ENCODE results near the gene PRORP.
"Not testable (repeated sequence)": the region's sequence is repeated elsewhere in the genome, so short reads cannot be mapped to it uniquely, and the experiment has no call there.

Gene PRORP

DNA sequence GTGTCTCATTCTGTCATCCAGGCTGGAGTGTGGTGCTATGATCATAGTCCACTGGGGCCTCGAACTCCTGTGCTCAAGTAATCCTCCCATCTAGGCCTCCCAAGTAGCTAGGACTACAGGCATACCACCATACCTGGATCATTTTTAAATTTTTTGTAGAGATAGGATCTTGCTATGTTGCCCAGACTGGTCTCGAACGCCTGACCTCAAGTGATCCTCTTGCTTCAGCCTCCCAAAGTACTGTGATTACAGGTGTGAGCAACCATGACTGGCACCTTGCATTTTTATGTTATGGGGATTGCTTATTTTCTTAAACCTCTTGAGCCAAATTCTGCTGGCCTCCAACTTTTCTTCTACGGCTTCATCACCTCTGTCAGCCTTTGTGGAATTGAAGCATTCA, 26.9 kb downstream of the PRORP start:
- Mint-ChIP-seq H3K4me3 (no peak overlapping the region), H3K36me3 (peaks cover 33% of the 10 kb centered on the region), H3K27ac (no peak overlapping the region), H3K27me3 (no peaks in the 10 kb centered on the region), H3K9me3 (no peaks in the 10 kb centered on the region), H3K4me1 (peaks cover 4% of the 10 kb centered on the region)
- DNase-seq, result no peak
- CTCF ChIA-PET, result interaction anchor here (0.6 to 1.1 kb wide), 2 partner anchors 66 to 323 kb away, joined by 3 read pairs; no protein-coding TSS in a partner anchor

DNA sequence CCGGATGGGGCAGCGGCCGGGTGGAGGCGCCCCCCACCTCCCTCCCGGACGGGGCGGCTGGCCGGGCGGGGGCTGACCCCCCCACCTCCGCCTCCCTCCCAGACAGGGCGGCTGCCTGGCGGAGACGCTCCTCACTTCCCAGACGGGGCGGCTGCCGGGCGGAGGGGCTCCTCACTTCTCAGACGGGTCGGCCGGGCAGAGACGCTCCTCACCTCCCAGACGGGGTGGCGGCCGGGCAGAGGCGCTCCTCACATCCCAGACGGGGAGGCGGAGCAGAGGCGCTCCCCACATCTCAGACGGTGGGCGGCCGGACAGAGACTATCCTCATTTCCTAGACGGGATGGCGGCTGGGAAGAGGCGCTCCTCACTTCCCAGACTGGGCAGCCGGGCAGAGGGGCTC, 30.2 kb downstream of the PRORP start:
- H3K9me3 Mint-ChIP-seq, H3K4me3 Mint-ChIP-seq, CTCF ChIA-PET, H3K27me3 Mint-ChIP-seq, DNase-seq, H3K27ac Mint-ChIP-seq: not testable (repeated sequence)
- peaks cover 19% of the 10 kb centered on the region for H3K4me1 Mint-ChIP-seq
- H3K36me3 Mint-ChIP-seq, result peaks cover 35% of the 10 kb centered on the region

DNA sequence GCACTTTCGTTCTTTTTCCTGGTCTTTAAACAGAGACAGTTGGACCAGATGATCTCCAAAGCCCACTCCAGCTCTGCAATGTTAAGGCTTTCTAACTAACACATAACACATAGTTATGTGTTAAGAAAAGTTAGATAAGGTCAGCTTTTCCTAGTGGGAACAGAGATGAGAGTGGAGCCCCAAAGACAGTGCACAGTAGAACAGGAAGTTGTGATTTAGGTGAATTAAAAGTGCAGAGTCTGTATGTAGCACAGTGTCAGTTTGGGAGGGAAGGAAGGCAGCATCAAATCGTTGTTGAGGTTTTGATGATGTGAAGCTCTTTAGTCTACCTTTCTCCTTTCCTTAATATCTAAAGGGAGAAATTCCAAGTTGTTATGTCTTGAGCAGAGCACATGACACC, 31.7 kb downstream of the PRORP start:
- CTCF ChIA-PET, result no interaction called here
- Mint-ChIP-seq H3K4me3 (no peak overlapping the region), H3K27ac (no peak overlapping the region), H3K4me1 (peaks cover 19% of the 10 kb centered on the region), H3K27me3 (no peaks in the 10 kb centered on the region), H3K9me3 (no peaks in the 10 kb centered on the region), H3K36me3 (peaks cover 33% of the 10 kb centered on the region)
- DNase-seq, result no peak

DNA sequence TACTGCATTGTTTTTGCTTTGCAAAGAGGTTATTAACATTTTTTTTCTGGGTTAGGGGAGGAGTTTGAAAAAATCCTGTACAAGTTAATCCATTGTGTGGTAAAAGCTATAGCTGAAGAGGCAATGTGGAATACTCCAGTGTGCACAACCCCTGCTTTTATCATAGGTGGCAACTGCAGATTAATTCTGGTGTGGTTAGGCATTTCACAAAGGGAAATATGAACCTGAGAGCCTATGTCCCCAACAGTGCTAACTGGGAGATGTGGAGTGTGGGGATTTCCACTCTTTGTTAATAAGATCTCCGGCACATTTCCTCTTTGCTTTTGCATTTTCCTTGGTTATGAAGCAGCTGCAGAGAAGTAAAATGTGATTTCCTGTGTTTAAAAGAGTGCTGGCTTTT, 33.6 kb downstream of the PRORP start:
- Mint-ChIP-seq H3K36me3 (peaks cover 39% of the 10 kb centered on the region), H3K9me3 (no peaks in the 10 kb centered on the region), H3K27me3 (no peaks in the 10 kb centered on the region), H3K4me1 (peaks cover 27% of the 10 kb centered on the region), H3K27ac (peak overlapping the region; percentile 20), H3K4me3 (no peak overlapping the region)
- CTCF ChIA-PET, result interaction anchor here (0.6 kb wide), 1 partner anchor 167 kb away, joined by 3 read pairs; no protein-coding TSS in a partner anchor
- no peak for DNase-seq

DNA sequence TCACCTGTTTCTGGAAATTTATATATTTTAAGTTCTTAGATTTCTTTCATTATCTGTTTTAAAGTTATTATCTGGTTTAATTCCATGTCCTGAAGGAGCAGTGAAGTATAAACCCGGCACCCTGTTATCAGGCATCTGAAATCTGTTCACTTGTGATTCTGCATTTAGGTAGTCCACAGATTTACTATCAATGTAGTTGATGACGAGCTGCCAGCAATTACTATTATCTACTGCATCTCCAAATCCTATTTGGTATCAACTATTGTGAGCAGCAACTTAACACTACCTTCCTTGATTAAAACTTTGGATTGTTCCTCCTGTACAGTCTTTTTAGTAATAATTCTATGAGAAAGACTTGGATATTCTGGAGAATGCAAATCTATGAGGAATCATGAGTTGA, 36.1 kb downstream of the PRORP start:
- CTCF ChIA-PET, result no interaction called here
- Mint-ChIP-seq H3K9me3 (no peaks in the 10 kb centered on the region), H3K27ac (no peak overlapping the region), H3K4me3 (no peak overlapping the region), H3K36me3 (peaks cover 40% of the 10 kb centered on the region), H3K27me3 (no peaks in the 10 kb centered on the region), H3K4me1 (peaks cover 34% of the 10 kb centered on the region)
- no peak for DNase-seq

DNA sequence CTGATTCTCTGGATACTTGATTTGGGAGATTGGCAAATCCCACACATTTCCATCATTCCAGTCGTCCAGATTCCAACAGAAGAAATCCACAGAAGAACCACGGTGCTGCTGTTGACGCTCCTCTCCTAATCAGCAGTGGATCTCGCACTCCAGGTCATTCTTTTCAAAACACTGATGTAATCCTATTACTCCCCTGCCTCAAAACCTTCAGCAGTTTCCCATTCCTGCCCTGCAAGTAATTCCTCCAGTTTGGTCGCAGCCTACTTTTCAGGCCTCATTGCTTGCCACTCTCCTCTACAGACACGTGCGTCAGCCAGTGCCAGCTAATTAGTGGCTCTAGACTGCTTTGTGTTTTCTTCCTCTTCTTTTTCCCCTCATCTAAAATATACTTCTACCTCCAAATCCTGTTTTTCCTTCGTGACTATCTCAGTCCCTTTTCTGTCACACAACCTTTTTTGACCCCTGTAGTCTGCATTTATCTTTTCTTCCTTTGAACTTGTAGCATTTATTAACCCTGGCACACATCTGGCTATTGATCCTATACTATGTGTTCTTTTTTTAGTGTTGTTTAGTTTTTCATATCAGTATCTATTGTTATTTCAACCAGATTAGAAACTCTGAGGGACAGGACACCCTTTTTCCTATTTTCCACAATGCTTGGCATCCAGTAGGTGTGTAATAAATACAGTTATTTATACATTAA, 36.8 kb downstream of the PRORP start:
- no peak for DNase-seq
- Mint-ChIP-seq H3K9me3 (no peaks in the 10 kb centered on the region), H3K27ac (no peak overlapping the region), H3K4me3 (no peak overlapping the region), H3K36me3 (peaks cover 42% of the 10 kb centered on the region), H3K27me3 (no peaks in the 10 kb centered on the region), H3K4me1 (peaks cover 32% of the 10 kb centered on the region)
- CTCF ChIA-PET, result no interaction called here

DNA sequence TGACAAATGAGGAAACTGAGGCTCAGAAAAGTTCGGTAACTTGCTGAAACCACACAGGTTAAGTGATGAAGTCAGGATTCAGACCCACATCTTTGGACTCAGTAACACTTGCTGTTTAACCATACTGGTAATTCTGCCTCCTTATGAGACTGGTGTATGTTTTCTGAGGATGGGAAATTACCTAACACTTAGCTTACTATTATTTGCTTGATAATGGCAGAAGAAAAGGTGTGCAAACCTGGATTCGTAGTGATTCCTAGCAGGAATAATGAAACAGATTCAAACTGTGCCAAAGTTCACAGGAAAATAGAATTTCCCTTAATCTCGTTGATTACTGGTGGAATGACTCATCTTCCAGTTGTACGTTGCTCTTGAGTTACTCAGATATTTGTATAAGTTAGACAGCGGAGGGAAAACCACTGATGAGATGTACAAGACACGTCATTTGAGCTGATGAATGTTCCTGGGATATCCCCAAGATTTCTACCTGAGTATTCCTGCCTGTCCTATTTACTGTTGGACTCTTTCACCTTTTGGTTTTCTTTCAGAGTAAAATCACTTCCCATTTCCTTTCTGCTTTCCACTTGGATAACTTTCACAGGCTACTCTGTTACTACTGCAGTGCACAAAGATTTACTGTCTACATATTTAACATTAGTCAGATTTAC, 37.5 kb downstream of the PRORP start:
- H3K9me3 Mint-ChIP-seq, result no peaks in the 10 kb centered on the region
- CTCF ChIA-PET, result interaction anchor here (1.0 kb wide), 1 partner anchor 20 kb away, joined by 3 read pairs; no protein-coding TSS in a partner anchor
- H3K4me1 Mint-ChIP-seq, result peaks cover 29% of the 10 kb centered on the region
- H3K36me3 Mint-ChIP-seq, result peaks cover 46% of the 10 kb centered on the region
- H3K27ac Mint-ChIP-seq, result no peak overlapping the region
- no peak for DNase-seq
- no peak overlapping the region for H3K4me3 Mint-ChIP-seq
- no peaks in the 10 kb centered on the region for H3K27me3 Mint-ChIP-seq

DNA sequence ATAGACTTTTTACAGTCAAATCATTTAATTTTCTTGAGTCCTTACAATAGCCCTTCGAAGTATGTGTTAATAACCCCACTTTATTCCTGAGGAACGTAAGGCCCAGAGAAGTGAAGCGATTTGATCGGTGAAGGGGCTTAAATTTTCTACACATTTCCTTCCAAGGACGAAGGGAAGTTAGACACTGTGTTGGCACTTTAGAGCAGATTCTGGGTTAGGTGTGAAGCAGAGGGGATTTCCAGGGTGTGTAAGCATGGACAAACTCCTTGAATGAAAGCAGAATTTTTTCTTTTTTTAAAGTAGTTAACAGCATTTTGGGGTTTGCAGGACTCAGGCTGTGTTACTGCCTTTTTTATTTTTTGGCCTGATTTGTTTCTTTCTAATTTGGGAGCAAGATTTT, 38.9 kb downstream of the PRORP start:
- no peak overlapping the region for H3K4me3 Mint-ChIP-seq
- H3K27ac Mint-ChIP-seq, result no peak overlapping the region
- H3K36me3 Mint-ChIP-seq, result peaks cover 48% of the 10 kb centered on the region
- no peaks in the 10 kb centered on the region for H3K27me3 Mint-ChIP-seq
- CTCF ChIA-PET, result no interaction called here
- DNase-seq, result no peak
- no peaks in the 10 kb centered on the region for H3K9me3 Mint-ChIP-seq
- H3K4me1 Mint-ChIP-seq, result peaks cover 20% of the 10 kb centered on the region

DNA sequence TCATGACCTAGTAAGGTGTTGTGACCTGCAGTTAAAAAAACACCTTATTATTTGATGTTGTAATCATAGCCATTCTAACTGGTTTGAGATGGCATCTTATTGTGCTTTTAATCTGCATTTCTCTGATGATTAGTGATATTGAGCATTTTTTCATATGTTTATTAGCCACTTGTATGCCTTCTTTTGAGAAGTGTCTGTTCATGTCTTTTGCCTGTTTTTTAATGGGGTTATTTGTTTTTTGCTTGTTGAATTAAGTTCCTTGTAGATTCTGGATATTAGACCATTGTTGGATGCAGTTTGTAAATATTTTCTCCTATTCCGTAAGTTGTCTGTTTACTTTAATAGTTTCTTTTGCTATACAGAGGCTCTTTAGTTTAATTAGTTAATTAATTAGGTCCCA, 41.0 kb downstream of the PRORP start:
- Mint-ChIP-seq H3K27me3 (no peaks in the 10 kb centered on the region), H3K9me3 (no peaks in the 10 kb centered on the region), H3K36me3 (peaks cover 58% of the 10 kb centered on the region), H3K27ac (no peak overlapping the region), H3K4me3 (no peak overlapping the region), H3K4me1 (peaks cover 15% of the 10 kb centered on the region)
- CTCF ChIA-PET, result no interaction called here
- no peak for DNase-seq

DNA sequence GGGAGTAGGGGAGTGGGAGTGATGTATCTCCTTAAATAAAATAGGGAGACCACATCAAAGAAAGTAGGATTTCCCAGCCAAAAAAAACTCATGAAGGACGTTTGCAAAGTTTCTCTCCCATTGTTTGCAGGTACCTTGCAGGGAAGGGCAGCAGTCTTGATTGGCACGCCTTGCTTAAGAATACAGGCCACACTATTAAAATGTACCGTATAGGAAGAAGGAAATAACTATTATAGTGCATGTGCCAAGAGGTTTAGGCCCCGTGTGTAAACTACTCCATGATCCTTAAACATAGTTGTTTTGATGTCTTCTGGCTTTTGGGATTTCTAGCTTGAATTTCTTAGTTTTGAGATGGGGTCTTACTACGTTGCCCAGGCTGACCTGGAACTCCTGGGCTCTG, 42.5 kb downstream of the PRORP start:
- Mint-ChIP-seq H3K27ac (no peak overlapping the region), H3K4me1 (peaks cover 14% of the 10 kb centered on the region), H3K27me3 (no peaks in the 10 kb centered on the region), H3K4me3 (no peak overlapping the region), H3K36me3 (peaks cover 55% of the 10 kb centered on the region), H3K9me3 (no peaks in the 10 kb centered on the region)
- no peak for DNase-seq
- CTCF ChIA-PET, result interaction anchor here (0.7 kb wide), 1 partner anchor 66 kb away, joined by 3 read pairs; no protein-coding TSS in a partner anchor

DNA sequence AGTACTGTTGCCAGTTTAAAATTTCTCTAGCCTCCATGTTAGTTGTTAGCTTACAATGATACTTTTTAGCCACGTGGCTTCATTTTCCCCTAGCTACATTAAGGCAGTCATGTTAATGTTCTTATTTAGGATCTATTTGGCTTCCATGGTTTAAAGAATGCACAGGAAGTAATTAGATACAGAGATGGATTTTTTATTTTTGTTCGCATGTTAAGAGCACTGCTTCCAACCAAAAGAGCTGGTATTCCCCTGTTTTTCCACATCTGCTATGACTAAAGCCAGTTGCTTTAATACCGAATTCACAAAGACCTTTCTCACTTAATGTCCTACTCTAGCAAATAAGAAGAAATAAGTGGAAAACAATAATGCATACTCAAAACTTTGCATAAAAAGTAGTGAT, 45.1 kb downstream of the PRORP start:
- H3K4me1 Mint-ChIP-seq, result no peaks in the 10 kb centered on the region
- no peak overlapping the region for H3K4me3 Mint-ChIP-seq
- no peaks in the 10 kb centered on the region for H3K9me3 Mint-ChIP-seq
- H3K27me3 Mint-ChIP-seq, result no peaks in the 10 kb centered on the region
- no peak overlapping the region for H3K27ac Mint-ChIP-seq
- no peak for DNase-seq
- H3K36me3 Mint-ChIP-seq, result peaks cover 42% of the 10 kb centered on the region
- CTCF ChIA-PET, result interaction anchor here (0.9 kb wide), 1 partner anchor 47 kb away, joined by 3 read pairs; no protein-coding TSS in a partner anchor

Data from activated naive CD4-positive, alpha-beta T cell treated with anti-CD3 and anti-CD28 coated beads, Interleukin-2, amount 10 ng/mL, durations not matched to agents 7 days and 5 days (primary cell).